Measurements from ENCODE around the gene BBLN. TPM values are rescaled to one million over a fixed set of nuclear protein-coding genes. Genes with fewer than 3 reads are reported as not detected.
"Not testable (repeated sequence)": the region's sequence is repeated elsewhere in the genome, so short reads cannot be mapped to it uniquely, and the experiment has no call there.

Gene BBLN
- total RNA-seq, 1 experiment from 2014 or later = 70.4 TPM

DNA sequence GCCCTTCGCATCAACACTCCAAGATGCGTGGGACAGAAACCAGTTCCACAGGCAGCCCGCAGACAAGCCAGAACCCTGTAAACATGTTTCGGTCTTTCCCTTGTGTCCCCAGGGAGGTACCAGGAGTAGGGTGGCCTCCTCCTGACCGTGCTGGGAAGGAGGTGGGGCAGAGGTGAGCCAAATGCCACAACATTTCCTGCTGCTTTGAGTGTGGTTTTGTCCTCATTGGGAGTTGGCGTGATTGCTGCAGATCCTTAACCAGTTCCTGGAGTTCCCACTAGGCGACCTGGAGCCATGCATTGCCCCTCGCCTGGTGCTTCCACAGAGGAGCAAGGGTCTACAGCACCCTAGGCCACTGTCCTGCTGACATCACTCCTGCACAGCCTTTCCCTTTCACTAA is 24.5 kb upstream of the BBLN start:
- H3K9me3 Mint-ChIP-seq (ENCODE audit: unreplicated experiment); H3K36me3 Mint-ChIP-seq (ENCODE audit: insufficient read depth, unreplicated experiment); H3K27ac Mint-ChIP-seq (ENCODE audit: low read depth, unreplicated experiment); intact Hi-C loops (cut with micrococcal nuclease); H3K4me3 Mint-ChIP-seq (ENCODE audit: unreplicated experiment); DNase-seq (ENCODE audit: unreplicated experiment); BruUV-seq (replicated peaks); CTCF ChIA-PET: not testable (repeated sequence)
- H3K4me1 Mint-ChIP-seq (ENCODE audit: insufficient read depth, unreplicated experiment) = peaks cover 20% of the 10 kb centered on the region
- POLR2A ChIA-PET = interaction anchor here (0.6 kb wide), 1 partner anchor 11 kb away, joined by 3 read pairs; no protein-coding TSS in a partner anchor
- peaks cover 36% of the 10 kb centered on the region for H3K27me3 Mint-ChIP-seq (ENCODE audit: insufficient read depth, unreplicated experiment)

DNA sequence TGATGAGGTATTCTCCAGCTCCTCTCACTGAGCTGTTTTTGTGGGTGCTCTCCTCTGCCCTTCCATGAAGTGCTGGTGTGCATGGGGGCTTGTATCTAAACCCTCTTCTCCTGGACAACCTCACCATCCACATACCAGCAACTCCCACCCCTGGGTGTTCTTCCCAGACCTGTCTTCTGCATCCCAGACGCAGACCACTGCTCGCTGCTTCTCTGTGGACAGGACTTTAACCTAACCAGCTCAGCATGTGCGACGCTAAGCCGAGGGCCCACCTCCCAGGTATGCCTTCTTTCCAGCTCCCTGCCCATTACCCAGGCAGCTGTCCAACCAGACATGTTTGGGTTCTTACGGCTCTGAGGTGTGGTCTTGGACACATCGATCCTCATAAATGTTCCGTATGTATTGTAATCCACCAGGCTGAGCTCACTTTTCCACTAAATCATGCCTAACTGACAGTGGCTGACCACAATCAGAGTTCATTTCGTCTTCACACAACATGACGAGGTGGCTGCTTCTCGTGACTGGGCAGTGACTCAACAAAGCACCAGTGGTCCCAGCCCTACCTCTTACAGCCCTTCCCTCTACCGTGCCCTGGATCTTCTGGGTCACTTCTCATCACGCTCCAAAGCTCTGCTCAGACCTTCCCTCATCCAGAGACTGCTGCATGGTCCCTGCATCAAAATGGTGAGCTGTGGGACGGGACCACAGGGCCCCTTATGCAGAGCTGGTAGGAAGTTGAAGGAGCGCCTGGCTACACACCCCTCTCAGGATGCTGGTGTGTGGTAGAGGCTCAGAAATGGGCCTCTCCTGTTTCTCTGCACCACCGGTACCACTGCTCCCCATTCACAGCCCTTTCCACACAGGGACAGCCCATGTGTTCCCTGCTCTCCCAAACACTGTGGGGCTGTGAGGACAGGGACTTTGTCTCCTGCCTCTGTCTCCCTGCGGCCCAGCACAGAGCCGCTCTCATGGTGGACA is 23.0 kb upstream of the BBLN start:
- BruUV-seq (replicated peaks) = no TSS peak
- TF ChIP-seq, protein P1, sequence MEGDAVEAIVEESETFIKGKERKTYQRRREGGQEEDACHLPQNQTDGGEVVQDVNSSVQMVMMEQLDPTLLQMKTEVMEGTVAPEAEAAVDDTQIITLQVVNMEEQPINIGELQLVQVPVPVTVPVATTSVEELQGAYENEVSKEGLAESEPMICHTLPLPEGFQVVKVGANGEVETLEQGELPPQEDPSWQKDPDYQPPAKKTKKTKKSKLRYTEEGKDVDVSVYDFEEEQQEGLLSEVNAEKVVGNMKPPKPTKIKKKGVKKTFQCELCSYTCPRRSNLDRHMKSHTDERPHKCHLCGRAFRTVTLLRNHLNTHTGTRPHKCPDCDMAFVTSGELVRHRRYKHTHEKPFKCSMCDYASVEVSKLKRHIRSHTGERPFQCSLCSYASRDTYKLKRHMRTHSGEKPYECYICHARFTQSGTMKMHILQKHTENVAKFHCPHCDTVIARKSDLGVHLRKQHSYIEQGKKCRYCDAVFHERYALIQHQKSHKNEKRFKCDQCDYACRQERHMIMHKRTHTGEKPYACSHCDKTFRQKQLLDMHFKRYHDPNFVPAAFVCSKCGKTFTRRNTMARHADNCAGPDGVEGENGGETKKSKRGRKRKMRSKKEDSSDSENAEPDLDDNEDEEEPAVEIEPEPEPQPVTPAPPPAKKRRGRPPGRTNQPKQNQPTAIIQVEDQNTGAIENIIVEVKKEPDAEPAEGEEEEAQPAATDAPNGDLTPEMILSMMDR (IDR thresholded peaks at IDR 0.05; ENCODE audit: unreplicated experiment) = no peak
- POLR2A ChIA-PET = interaction anchor here (0.8 kb wide), 1 partner anchor 23 kb away, joined by 3 read pairs; the partner anchor contains the start of gene BBLN
- peak overlapping the region; percentile 25 for H3K27ac Mint-ChIP-seq (ENCODE audit: low read depth, unreplicated experiment)
- H3K27me3 Mint-ChIP-seq (ENCODE audit: insufficient read depth, unreplicated experiment) = peaks cover 36% of the 10 kb centered on the region
- H3K4me3 Mint-ChIP-seq (ENCODE audit: unreplicated experiment) = peak overlapping the region; percentile 40
- H3K36me3 Mint-ChIP-seq (ENCODE audit: insufficient read depth, unreplicated experiment) = no peaks in the 10 kb centered on the region
- intact Hi-C loops (cut with micrococcal nuclease) = no loop called here
- CTCF ChIA-PET = interaction anchor here (0.8 to 1.3 kb wide), 2 partner anchors 10 to 20 kb away, joined by 3 to 5 read pairs; no protein-coding TSS in a partner anchor
- no peak for DNase-seq (ENCODE audit: unreplicated experiment)
- peaks cover 24% of the 10 kb centered on the region for H3K4me1 Mint-ChIP-seq (ENCODE audit: insufficient read depth, unreplicated experiment)
- H3K9me3 Mint-ChIP-seq (ENCODE audit: unreplicated experiment) = peaks cover 7% of the 10 kb centered on the region

DNA sequence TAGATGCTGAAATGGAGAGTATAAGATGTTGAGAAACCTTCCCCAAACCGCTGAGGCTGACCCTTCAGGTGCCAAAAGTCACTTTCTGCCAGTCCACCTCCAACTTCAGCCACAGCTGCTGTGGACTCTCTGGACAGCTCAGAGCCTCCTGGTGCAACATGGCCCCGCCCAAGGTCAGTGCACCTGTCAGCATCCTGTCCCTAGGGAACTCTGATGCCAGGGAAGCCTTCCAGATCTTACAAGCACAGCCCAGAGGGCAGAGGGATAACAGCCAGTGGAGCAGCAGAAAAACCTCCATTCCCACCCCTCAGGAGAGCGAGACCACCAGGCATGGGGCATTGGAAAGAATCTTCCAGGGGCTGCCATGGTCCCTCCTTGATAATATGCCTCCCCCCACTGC is 22.1 kb upstream of the BBLN start:
- H3K27me3 Mint-ChIP-seq (ENCODE audit: insufficient read depth, unreplicated experiment) = peaks cover 29% of the 10 kb centered on the region
- H3K36me3 Mint-ChIP-seq (ENCODE audit: insufficient read depth, unreplicated experiment) = no peaks in the 10 kb centered on the region
- peaks cover 7% of the 10 kb centered on the region for H3K9me3 Mint-ChIP-seq (ENCODE audit: unreplicated experiment)
- H3K4me3 Mint-ChIP-seq (ENCODE audit: unreplicated experiment) = no peak overlapping the region
- intact Hi-C loops (cut with micrococcal nuclease) = no loop called here
- BruUV-seq (replicated peaks) = no TSS peak
- no peak for DNase-seq (ENCODE audit: unreplicated experiment)
- TF ChIP-seq, protein P1 (IDR thresholded peaks at IDR 0.05; ENCODE audit: unreplicated experiment) = no peak
- H3K4me1 Mint-ChIP-seq (ENCODE audit: insufficient read depth, unreplicated experiment) = peaks cover 25% of the 10 kb centered on the region
- no peak overlapping the region for H3K27ac Mint-ChIP-seq (ENCODE audit: low read depth, unreplicated experiment)
- ChIA-PET POLR2A (no interaction called here), CTCF (no interaction called here)

DNA sequence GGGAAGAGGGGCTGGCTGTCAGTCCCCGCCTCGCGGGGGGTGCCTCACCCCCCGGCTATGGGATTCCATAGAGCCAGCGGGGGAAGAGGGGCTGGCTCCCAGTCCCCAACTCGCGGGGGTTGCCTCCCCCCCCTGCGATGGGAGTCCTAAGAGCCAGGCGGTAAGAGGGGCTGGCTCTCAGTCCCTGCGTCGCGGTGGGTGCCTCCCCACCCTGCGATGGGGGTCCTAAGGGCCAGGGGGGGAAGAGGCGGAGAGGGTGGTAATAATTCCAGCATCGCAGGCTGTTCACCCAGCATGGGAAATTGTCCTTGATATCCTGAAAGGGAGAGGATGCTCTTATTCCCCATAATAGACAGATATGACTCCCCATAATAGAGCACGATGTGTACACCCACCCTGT is 20.4 kb upstream of the BBLN start:
- H3K36me3 Mint-ChIP-seq (ENCODE audit: insufficient read depth, unreplicated experiment) = no peaks in the 10 kb centered on the region
- no peak overlapping the region for H3K4me3 Mint-ChIP-seq (ENCODE audit: unreplicated experiment)
- BruUV-seq (replicated peaks) = no TSS peak
- intact Hi-C loops (cut with micrococcal nuclease) = no loop called here
- H3K27me3 Mint-ChIP-seq (ENCODE audit: insufficient read depth, unreplicated experiment) = peaks cover 13% of the 10 kb centered on the region
- no peak overlapping the region for H3K27ac Mint-ChIP-seq (ENCODE audit: low read depth, unreplicated experiment)
- peaks cover 33% of the 10 kb centered on the region for H3K4me1 Mint-ChIP-seq (ENCODE audit: insufficient read depth, unreplicated experiment)
- CTCF ChIA-PET = no interaction called here
- TF ChIP-seq, protein P1 (IDR thresholded peaks at IDR 0.05; ENCODE audit: unreplicated experiment) = no peak
- POLR2A ChIA-PET = no interaction called here
- H3K9me3 Mint-ChIP-seq (ENCODE audit: unreplicated experiment) = no peaks in the 10 kb centered on the region
- DNase-seq (ENCODE audit: unreplicated experiment) = no peak

Data from MCF 10A (cell line).